VCaP (cell line): ENCODE measurements around the gene MT1HL1.

ENCODE experiments used
- H3K27ac ChIP-seq: fragments of 450-650 bp; 2 replicates; pipeline ENCODE4 v1.5.1; 2017
- TF ChIP-seq, protein P1 (sequence below): fragments of 450-650 bp; conservative IDR thresholded peaks from 2 replicates; pipeline ENCODE4 v1.5.1; 2017; ENCODE audit warnings: mild to moderate bottlenecking, moderate library complexity

Gene MT1HL1

DNA sequence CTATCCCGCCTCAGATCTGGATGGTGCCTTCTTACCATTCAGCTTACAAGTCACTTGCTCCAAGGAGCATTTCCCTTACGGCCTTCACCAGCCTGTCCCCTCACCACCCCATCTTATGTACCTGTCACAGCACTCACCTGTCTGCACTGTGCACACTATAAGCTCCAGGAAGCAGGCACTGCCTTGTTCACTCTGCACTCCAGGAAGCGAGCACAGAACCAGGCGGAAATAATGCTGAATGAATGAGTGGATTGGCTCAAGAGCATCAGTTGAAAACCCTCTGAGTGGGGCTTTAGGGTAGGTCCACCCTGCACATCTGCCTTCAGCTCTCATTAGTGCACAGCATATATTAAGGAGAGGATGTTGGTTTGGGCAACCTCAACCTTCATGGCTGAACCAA is 28.8 kb upstream of the MT1HL1 start:
- H3K27ac ChIP-seq = no peak overlapping the region
- TF ChIP-seq, protein P1, sequence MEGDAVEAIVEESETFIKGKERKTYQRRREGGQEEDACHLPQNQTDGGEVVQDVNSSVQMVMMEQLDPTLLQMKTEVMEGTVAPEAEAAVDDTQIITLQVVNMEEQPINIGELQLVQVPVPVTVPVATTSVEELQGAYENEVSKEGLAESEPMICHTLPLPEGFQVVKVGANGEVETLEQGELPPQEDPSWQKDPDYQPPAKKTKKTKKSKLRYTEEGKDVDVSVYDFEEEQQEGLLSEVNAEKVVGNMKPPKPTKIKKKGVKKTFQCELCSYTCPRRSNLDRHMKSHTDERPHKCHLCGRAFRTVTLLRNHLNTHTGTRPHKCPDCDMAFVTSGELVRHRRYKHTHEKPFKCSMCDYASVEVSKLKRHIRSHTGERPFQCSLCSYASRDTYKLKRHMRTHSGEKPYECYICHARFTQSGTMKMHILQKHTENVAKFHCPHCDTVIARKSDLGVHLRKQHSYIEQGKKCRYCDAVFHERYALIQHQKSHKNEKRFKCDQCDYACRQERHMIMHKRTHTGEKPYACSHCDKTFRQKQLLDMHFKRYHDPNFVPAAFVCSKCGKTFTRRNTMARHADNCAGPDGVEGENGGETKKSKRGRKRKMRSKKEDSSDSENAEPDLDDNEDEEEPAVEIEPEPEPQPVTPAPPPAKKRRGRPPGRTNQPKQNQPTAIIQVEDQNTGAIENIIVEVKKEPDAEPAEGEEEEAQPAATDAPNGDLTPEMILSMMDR = no peak

DNA sequence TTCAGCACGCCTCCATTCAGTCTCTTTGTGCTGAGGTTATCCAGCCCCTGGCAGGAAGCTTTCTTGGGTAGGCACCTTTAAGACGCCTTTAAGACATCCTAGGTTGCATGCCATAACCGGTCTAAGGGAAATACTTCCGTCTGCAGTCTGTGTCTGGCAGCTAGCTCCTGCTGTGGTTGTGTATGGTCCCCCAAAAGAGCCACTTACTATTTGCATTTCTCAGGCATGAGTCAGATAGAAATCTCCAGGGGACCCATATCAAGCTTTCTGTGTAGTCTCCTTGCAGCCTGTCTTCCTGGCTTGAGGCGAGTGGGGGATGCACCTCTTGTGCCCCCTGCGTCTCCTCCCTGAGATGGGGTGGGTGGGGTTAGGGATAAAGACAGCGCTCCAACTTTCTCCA is 27.8 kb upstream of the MT1HL1 start:
- TF ChIP-seq, protein P1 = no peak
- no peak overlapping the region for H3K27ac ChIP-seq

DNA sequence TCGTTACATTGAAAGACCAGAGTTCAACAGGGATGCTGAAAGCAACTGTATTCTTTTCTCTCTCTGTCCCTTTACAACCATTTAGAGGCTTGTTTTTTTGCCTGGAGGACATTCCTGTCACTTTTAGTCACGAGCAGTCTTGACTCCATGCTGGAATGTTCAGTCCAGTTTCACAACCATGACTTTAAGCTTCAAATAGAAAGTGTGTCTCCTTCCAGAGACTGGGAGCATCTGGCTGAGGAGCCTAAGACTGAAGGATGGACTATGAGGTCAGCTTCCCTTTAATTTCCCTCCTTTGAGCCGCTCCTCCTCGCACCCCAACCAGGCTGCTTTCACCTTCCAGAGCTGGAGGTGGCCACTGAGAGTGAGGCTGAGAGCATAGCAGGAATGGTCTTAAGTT is 27.2 kb upstream of the MT1HL1 start:
- H3K27ac ChIP-seq = no peak overlapping the region
- TF ChIP-seq, protein P1 = no peak

DNA sequence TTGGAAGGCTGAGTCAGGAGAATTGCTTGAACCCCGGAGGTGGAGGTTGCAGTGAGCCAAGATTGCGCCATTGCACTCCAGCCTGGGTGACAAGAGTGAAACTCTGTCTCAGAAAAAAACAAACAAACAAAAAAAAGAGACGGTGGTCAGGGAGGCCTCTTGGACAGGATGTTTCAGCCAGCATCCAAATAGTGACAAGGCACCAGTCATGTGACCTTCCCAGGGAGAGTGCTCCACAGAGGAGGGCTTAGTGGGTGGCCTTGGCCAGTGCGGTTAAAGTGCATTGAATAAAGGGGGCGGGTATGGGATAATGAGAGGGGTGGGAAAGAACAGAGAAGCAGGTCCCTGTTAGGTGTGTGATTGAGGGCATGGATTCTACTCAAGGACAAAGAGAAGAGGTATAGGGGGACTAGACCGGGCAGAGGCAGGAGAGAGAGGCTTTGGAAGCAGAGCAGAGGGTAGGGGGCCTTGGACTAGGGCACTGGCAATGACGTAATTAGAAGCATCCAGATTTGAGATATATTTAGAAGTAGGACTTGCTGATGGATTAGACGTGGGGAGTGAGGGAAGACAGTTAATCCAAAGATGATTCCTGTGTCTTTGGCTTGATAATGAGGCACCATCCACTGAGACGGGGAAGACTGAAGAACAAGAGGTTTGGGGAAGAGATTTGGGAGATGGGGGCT is 25.8 kb upstream of the MT1HL1 start:
- peak overlapping the region; percentile 54; the same call in 1 of the 2 replicates for H3K27ac ChIP-seq
- TF ChIP-seq, protein P1 = no peak

DNA sequence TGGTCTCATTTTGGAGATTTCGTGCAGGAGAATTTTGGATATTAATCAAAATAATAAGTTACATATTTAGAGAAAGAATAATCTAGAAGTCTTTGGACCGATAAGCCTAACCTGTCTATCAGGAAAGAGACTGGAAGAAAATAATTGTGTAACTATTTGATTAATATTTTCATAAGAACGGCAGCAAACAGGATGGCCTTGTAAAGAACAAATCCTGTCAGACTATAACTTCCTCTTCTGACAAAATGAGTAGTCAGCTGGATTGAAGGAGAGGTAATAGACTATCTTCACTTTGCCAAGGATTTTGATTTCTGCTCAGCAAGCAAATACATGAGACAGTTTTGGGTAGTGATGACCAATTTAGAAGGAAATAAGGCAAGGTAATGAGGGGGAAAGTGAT is 25.0 kb upstream of the MT1HL1 start:
- peak overlapping the region; percentile 54; the same call in 1 of the 2 replicates for H3K27ac ChIP-seq
- TF ChIP-seq, protein P1 = no peak

DNA sequence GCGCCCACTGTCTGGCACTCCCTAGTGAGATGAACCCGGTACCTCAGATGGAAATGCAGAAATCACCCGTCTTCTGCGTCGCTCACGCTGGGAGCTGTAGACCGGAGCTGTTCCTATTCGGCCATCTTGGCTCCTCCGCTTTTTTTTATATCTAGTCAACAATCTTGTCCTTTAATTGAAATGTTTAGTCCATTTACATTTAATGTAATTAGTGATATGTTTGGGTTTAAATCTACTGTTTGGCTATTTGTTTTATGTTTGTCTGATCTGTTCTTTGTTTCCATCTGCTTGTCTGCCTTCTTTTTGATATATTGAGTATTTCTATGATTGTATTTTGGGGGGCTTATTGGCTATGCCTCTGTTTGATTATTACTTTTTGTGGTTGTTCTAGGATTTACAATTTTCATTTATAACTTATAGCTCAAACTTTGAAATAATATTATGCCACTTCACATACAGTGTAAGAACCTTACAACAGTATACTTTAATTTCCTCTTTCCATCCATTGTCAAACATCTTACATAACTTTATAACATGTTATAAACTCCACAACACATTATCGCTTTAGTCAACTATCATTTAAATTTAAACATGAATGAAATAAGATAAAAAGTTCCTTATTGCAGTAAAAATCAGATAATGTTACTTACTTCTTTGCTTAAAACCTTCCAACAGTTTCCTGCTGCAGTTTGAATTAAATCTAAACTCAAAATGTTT is 21.3 kb upstream of the MT1HL1 start:
- TF ChIP-seq, protein P1 = no peak
- no peak overlapping the region for H3K27ac ChIP-seq

DNA sequence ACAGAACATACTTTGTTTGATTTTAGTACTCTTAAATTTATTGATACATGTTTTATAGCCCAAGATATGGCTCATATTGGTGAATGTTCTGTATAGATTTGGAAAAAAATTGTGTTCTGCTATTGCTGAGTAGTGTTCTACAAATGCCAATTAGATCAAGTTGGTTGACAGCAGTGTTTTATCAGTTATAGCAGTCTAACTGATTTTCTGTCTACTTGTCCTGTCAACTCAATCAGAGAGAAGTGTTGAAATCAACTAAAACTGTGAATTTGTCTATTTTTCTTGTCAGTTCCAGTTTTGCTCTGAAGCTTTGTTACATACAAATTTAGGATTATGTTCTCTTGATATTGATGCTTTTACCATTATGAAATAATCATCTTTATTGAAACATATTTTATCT is 14.7 kb upstream of the MT1HL1 start:
- TF ChIP-seq, protein P1 = no peak

More for the DNA sequence above, 14.7 kb upstream of the MT1HL1 start:
- no peak overlapping the region for H3K27ac ChIP-seq
